HG03097 (cell line): ENCODE measurements around the gene CEP250.

Experiments
- ATAC-seq: cut with Tn5 transposase; IDR thresholded peaks from one replicate; pipeline ENCODE4 v1.9.1; 2021; ENCODE audit not compliant: unreplicated experiment, low FRiP score

CEP250 gene

DNA sequence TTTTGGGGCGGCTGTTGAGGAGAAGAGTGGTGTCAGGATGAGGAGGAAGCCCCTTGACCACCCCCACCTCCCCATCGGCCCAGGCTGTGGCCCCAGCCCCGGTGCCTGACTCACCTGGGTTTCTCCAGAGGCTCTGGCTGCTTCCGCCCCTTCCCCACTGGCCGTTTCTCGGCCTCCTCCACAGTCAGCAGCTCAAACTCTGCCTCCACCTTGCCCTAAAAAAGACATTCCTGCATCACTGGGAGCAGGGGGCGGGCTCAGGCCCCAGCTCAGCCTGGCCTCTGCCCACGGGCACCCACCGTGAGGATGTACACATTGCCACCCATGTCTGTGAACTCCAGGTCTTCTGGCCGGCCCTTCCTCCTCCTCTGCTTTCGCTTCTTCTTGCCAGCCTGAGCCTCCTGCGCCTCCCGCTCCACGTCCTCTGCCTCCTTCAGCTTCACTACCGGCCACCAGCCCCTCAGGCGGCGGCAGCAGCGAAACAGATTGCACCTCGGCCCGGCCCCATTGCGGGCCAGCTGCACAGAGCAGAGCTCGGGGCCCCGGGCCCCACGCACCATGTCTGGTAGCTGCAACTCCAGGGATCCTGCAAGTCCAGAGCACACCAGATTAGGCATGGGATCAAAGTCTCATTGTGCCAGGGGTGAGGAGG, 103.8 kb downstream of the CEP250 start:
- ATAC-seq, result no peak

GRCh38 chr20:35560105-35560511, 104.7 kb downstream of the CEP250 start:
- no peak for ATAC-seq

DNA sequence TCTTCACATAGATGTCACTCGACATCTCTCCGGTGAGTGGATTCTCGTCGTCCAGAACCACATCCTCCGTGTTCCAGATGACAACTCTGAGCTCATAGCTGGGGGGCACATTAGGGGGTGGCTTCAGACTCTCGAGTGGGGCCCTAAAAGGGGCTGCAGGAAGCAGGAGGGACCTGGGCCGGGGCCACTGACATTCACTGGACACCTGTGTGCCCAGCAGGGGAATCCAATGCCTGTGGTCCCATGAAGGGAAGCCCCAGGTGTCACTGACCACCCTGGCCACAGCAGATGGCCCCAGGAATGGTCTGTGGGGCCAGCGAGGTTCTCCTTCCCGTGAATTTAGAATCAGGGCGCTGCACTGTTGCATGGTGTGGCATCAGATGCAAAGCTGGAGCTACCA, 105.1 kb downstream of the CEP250 start:
- ATAC-seq, result no peak

DNA sequence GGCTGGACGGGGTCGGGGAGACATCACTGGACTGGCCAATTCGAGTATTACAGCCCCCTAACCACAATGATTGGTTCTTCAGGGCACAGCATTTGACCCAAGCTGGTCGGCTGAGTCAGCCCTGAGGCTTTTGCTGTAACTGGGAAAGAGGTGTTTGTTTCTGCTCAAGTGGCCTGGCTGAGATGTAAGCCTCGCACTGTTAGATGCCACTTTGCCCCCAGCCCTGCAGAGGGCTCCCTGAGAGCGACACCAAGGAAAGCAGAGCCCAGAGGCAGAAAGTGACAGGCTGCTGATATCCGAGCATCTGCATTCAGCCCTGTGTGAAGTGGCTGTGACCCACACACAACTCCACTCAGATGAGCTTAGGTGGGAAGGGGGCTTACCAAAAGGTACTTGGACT, 105.9 kb downstream of the CEP250 start:
- ATAC-seq, result no peak

GRCh38 chr20:35561671-35562070, 106.3 kb downstream of the CEP250 start:
- no peak for ATAC-seq

GRCh38 chr20:35562541-35563110, 107.2 kb downstream of the CEP250 start:
- no peak for ATAC-seq

GRCh38 chr20:35563834-35564233, 108.4 kb downstream of the CEP250 start:
- ATAC-seq, result no peak

DNA sequence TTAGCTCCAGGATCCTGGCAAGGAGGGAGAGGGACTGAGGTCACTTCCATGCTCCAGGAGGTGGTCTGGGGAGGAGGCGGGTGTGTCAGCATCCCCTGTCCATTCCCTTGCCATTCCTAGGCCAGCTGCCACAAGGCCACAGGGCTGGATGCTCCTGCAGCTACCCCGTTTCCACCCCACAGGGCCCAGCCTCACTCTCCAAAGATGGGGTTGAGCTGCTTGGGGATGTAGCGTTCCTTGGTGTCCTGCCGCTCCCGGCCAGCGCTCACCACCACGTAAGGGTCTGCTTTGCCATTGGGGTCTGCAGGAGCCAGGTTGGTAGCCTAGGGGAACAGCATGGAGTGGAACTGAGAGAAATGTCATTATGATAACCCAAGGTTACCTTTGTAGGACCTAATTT, 109.5 kb downstream of the CEP250 start:
- no peak for ATAC-seq

DNA sequence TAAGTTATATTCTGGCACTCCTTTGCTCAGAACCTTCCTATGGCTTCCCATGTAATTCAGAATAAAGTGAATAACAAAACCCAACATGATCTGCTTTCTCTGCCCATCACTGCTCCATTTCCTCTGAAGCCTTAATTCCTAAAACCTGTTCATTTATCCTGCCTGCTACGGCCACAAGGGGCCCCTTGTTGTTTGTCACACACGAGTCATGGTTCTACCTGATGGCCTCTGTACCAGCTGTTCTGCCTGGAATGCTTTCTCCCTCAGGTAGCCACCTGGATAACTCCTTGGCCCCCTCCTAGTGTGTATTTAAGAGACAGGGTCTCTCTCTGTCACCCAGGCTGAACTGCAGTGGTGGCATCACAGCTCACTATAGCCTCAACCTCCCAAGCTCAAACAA, 113.2 kb downstream of the CEP250 start:
- no peak for ATAC-seq
